22Rv1 (cell line): Measurements from ENCODE around the gene ARRDC3.

Source experiments
- ZFX ChIP-seq: fragments of 450-650 bp; IDR thresholded peaks from 2 replicates; pipeline ENCODE4 v1.6.1; 2017; ENCODE audit warnings: antibody characterized with exemption, borderline replicate concordance
- TF ChIP-seq, protein P1 (sequence below): fragments of 450-650 bp; IDR thresholded peaks from 2 replicates; pipeline ENCODE4 v1.5.1; 2017; ENCODE audit warnings: mild to moderate bottlenecking

- TF ChIP-seq, protein P1, sequence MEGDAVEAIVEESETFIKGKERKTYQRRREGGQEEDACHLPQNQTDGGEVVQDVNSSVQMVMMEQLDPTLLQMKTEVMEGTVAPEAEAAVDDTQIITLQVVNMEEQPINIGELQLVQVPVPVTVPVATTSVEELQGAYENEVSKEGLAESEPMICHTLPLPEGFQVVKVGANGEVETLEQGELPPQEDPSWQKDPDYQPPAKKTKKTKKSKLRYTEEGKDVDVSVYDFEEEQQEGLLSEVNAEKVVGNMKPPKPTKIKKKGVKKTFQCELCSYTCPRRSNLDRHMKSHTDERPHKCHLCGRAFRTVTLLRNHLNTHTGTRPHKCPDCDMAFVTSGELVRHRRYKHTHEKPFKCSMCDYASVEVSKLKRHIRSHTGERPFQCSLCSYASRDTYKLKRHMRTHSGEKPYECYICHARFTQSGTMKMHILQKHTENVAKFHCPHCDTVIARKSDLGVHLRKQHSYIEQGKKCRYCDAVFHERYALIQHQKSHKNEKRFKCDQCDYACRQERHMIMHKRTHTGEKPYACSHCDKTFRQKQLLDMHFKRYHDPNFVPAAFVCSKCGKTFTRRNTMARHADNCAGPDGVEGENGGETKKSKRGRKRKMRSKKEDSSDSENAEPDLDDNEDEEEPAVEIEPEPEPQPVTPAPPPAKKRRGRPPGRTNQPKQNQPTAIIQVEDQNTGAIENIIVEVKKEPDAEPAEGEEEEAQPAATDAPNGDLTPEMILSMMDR: no peak
- TF ChIP-seq ZFX: no peak
These were observed 21.3 kb downstream of the ARRDC3 start for GRCh38 chr5:91361790-91362189.
